Tibial artery (tissue), 4 donors: ENCODE measurements around the gene FERMT3.

ENCODE experiments used
- DNase-seq, 2 donors: peaks; one replicate each; pipeline ENCODE4 v3.0.0-alpha.2; 2019
- H3K27ac ChIP-seq, 2 donors: fragments of 200-600 bp; sonication (generic) in 1 of 2; 1 replicate in 1 of 2; 2 replicates in 1 of 2; pipeline ENCODE4 v1.5.1; 2018 to 2019; ENCODE audit warnings: mild to moderate bottlenecking in 1 of 2
- H3K27me3 ChIP-seq, 2 donors: fragments of 200-600 bp; sonication (generic) in 1 of 2; one replicate each; pipeline versions ENCODE4 v1.5.1 to v1.6.0; 2016 to 2019
- H3K36me3 ChIP-seq, 3 donors: fragments of 200-600 bp; sonication (generic) in 2 of 3; one replicate each; pipeline ENCODE4 v1.5.1; 2016 to 2019; ENCODE audit warnings: mild to moderate bottlenecking in 2 of 3
- H3K4me1 ChIP-seq, 4 donors: fragments of 200-600 bp; sonication (generic) in 2 of 4; 1 replicate in 3 of 4; 2 replicates in 1 of 4; pipeline ENCODE4 v1.5.1; 2016 to 2019
- H3K4me3 ChIP-seq, 2 donors: fragments of 200-600 bp; sonication (generic) in 1 of 2; 1 replicate in 1 of 2; 2 replicates in 1 of 2; pipeline ENCODE4 v1.5.1; 2018 to 2019; ENCODE audit warnings: mild to moderate bottlenecking in 2 of 2
- H3K9me3 ChIP-seq, 3 donors: fragments of 200-600 bp; sonication (generic) in 1 of 3; one replicate each; pipeline ENCODE4 v1.5.1; 2016 to 2019
- intact Hi-C: fragments of 100-400 bp; cut with DNase I; formaldehyde crosslinking; loops from one replicate; pipeline ENCODE4 v1.15.0; 2023; ENCODE audit warnings: low total_unique reads
- TF ChIP-seq, protein P1 (sequence below), 2 experiments: fragments of 200-600 bp in 1 of 2; fragments of 450-650 bp in 1 of 2; IDR thresholded peaks; one replicate each; pipeline ENCODE4 v1.5.1; 2017 to 2019; ENCODE audit warnings: antibody characterized with exemption in 2 of 2, mild to moderate bottlenecking in 1 of 2, moderate library complexity in 1 of 2

FERMT3 gene

DNA sequence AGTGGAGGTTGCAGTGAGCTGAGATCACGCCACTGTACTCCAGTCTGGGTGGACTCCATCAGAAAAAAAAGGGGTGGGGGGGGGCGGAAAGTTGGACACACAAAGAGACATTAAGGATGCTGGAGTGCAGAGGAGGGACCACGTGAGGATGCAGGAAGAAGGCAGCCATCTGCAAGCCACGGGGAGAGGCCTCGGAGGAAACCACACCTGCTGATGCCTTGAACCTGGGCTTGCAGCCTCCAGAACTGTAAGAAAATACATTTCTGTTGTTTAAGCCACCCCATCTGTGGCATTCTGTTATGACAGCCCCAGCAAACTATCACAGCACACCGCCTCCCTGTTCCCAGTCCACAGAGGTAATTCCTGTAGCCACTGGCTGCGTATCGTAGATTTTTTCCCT, 29.8 kb upstream of the FERMT3 start:
- TF ChIP-seq, protein P1, sequence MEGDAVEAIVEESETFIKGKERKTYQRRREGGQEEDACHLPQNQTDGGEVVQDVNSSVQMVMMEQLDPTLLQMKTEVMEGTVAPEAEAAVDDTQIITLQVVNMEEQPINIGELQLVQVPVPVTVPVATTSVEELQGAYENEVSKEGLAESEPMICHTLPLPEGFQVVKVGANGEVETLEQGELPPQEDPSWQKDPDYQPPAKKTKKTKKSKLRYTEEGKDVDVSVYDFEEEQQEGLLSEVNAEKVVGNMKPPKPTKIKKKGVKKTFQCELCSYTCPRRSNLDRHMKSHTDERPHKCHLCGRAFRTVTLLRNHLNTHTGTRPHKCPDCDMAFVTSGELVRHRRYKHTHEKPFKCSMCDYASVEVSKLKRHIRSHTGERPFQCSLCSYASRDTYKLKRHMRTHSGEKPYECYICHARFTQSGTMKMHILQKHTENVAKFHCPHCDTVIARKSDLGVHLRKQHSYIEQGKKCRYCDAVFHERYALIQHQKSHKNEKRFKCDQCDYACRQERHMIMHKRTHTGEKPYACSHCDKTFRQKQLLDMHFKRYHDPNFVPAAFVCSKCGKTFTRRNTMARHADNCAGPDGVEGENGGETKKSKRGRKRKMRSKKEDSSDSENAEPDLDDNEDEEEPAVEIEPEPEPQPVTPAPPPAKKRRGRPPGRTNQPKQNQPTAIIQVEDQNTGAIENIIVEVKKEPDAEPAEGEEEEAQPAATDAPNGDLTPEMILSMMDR (IDR thresholded peaks at IDR 0.05) = no peak
- H3K4me3 ChIP-seq = no peak overlapping the region
- no peak overlapping the region for H3K27ac ChIP-seq
- no peaks in the 10 kb centered on the region for H3K36me3 ChIP-seq
- no peak for DNase-seq
- peaks cover 0 to 15% (median 12%) of the 10 kb centered on the region in 4 donors for H3K4me1 ChIP-seq
- intact Hi-C loops = no loop called here
- no peaks in the 10 kb centered on the region for H3K27me3 ChIP-seq
- no peaks in the 10 kb centered on the region for H3K9me3 ChIP-seq

DNA sequence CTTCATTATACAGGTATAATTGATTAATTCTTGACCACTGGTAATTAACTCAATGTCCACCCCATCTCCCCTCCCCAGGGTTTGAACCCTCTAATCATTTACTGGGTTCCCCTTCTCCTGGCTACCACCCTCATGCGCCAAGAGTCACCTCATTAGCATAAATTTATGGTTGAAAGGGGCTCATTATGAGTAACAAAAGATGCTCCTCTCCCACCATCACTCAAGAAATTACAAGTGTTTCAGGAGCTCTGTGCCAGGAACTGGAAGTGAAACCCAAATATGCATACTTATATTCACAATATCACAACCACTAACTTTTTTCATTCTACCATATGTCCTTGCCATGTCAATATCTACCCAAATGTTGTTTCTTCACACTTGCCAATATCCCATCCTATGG, 28.3 kb upstream of the FERMT3 start:
- H3K4me3 ChIP-seq = no peak overlapping the region
- intact Hi-C loops = no loop called here
- no peaks in the 10 kb centered on the region for H3K27me3 ChIP-seq
- no peaks in the 10 kb centered on the region for H3K9me3 ChIP-seq
- no peaks in the 10 kb centered on the region for H3K36me3 ChIP-seq
- TF ChIP-seq, protein P1 (IDR thresholded peaks at IDR 0.05) = no peak
- H3K4me1 ChIP-seq = peaks cover 0 to 28% (median 19%) of the 10 kb centered on the region in 4 donors
- no peak for DNase-seq
- H3K27ac ChIP-seq = no peak overlapping the region

DNA sequence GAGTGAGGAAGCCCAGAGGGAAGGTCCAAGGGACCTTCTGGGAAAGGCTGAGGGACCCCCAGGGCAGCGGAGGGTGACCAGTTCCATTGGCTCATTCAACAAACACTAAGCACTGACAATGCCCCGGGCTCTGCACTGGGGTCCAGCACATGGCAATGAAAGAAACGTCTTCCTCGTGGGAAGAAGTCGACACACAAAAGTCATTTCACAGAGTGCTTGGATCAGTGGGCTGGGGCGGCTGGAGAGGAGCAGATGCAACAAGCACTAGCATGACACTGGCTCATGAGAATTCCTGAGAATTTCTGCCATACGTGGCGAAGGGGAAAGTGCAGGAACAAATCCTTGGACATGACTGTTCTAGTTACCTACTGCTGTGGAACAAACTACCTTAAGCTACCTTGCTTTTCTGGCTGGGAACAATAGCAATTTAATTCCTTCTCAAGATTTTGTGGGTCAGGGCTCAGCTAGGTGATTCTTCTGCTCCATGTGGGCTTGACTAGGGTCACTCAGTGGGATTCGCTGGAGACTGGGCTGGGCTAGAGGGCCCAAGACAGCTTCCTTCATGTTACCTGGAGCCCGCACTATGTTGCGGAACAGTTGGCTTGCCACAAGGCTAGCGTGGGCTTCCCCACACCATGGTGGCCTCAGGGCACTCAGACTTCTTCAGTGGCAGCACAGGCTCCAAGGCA, 27.4 kb upstream of the FERMT3 start:
- no peak overlapping the region for H3K4me3 ChIP-seq
- TF ChIP-seq, protein P1 (IDR thresholded peaks at IDR 0.05) = no peak
- H3K4me1 ChIP-seq = peaks cover 0 to 36% (median 27%) of the 10 kb centered on the region in 4 donors
- no peak overlapping the region for H3K27ac ChIP-seq
- H3K27me3 ChIP-seq = no peaks in the 10 kb centered on the region
- no peaks in the 10 kb centered on the region for H3K36me3 ChIP-seq
- intact Hi-C loops = no loop called here
- H3K9me3 ChIP-seq = no peaks in the 10 kb centered on the region
- DNase-seq = no peak

DNA sequence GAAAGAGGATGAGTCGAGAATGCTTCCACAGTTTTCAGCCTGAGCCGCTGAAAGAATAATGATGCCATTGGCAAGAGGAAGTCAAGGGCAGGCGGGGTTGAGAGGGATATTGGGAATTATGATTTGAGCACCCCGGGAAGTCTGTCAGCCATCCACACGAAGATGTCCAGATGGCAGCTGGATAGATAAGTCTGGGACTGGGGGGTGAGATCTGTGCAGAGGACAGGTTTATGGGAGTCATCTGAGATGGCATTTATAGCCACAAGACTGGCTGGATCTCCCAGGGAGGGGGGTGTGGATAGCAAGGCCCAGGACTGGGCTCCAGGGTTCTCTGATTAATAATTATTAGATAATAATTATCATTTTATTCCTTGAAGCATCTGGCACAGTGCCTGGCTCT, 25.6 kb upstream of the FERMT3 start:
- intact Hi-C loops = no loop called here
- no peaks in the 10 kb centered on the region for H3K36me3 ChIP-seq
- H3K9me3 ChIP-seq = no peaks in the 10 kb centered on the region
- H3K4me1 ChIP-seq = peaks cover 0 to 44% (median 33%) of the 10 kb centered on the region in 4 donors
- TF ChIP-seq, protein P1 (IDR thresholded peaks at IDR 0.05) = no peak
- H3K27me3 ChIP-seq = no peaks in the 10 kb centered on the region
- peak overlapping the region; percentile 7 to 26 for H3K4me3 ChIP-seq
- H3K27ac ChIP-seq = peak overlapping the region; percentile 75 to 88
- no peak for DNase-seq

DNA sequence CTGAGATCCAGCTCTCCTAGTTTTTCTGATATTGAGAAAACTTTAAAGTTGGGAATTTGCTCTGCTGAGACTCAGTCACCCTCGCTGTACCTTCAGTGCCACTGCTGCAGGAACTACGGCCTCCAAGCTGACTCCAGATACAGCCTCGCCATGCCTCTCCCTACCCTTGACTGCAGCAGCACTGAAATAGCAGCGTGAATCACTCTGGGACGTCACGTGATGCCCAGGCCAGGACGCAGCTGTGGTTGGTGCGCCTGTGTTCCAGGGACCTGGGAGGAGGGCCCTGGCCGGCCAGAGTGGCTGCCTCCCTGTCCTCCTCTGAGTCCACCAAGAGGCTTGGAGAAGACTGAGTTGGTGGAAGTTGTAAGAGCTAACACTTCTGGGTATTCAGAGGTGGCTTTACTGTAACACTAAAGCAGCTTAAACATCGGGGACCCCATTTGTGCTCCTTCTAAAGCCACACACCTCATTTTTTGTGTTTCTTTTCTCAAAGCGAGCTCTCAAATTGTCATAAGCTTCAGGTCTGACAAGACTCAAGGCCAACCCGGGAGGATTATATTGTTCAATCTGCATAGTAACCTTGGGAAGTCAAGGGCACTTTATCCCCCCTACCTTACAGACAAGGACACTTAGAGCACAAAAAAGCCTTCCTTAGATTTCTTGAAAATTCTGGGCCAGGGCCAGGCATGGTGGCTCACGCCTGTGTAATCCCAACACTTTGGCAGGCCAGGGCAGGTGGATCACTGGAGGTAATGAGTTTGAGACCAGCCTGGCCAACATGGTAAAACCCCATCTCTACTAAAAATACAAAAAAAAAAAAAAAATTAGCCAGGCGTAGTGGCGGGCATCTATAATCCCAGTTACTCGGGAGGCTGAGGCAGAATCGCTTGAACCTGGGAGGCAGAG, 24.8 kb upstream of the FERMT3 start:
- intact Hi-C loops = no loop called here
- H3K4me1 ChIP-seq = peaks cover 0 to 44% (median 33%) of the 10 kb centered on the region in 4 donors
- no peaks in the 10 kb centered on the region for H3K9me3 ChIP-seq
- H3K36me3 ChIP-seq = no peaks in the 10 kb centered on the region
- H3K4me3 ChIP-seq = peak overlapping the region; percentile 7 to 26
- peak overlapping the region; percentile 75 to 88 for H3K27ac ChIP-seq
- H3K27me3 ChIP-seq = no peaks in the 10 kb centered on the region
- TF ChIP-seq, protein P1 (IDR thresholded peaks at IDR 0.05) = no peak
- peak; percentile 97 for DNase-seq
